CD4-positive, CD25-positive, alpha-beta regulatory T cell (primary cell): Measurements from ENCODE around the gene QDPR. TPM values are rescaled to one million over a fixed set of nuclear protein-coding genes. Genes with fewer than 3 reads are reported as not detected.
A peak's percentile ranks its signal among the peaks of the same experiment; 100 is the strongest.

ENCODE experiments used
- ATAC-seq, 2 donors: fragments of 150-1000 bp; cut with Tn5 transposase; one replicate each; pipeline ENCODE4 v1.10.0; 2021; ENCODE audit warnings: low read depth in 2 of 2, moderate number of reproducible peaks in 2 of 2, moderate library complexity in 1 of 2
- DNase-seq, 3 donors: peaks; one replicate each; pipeline versions ENCODE4 v3.0.0 to v3.0.0-alpha.2; 2012 to 2022; ENCODE audit warnings: mixed read lengths in 1 of 3
- H3K27ac ChIP-seq: one replicate; pipeline ENCODE4 v1.7.0; 2013; ENCODE audit warnings: mild to moderate bottlenecking, low read length; ENCODE audit not compliant: insufficient read depth, poor library complexity, severe bottlenecking
- H3K27me3 ChIP-seq: one replicate; pipeline ENCODE4 v1.7.0; 2013; ENCODE audit warnings: low read length; ENCODE audit not compliant: control insufficient read depth, insufficient read depth
- H3K36me3 ChIP-seq: one replicate; pipeline ENCODE4 v1.7.0; 2013; ENCODE audit warnings: mild to moderate bottlenecking, low read length, moderate library complexity; ENCODE audit not compliant: control insufficient read depth, insufficient read depth
- H3K4me1 ChIP-seq: 2 replicates; pipeline ENCODE4 v1.7.0; 2013; ENCODE audit warnings: mild to moderate bottlenecking, low read length; ENCODE audit not compliant: insufficient read depth, control insufficient read depth, poor library complexity, severe bottlenecking
- H3K4me3 ChIP-seq: one replicate; pipeline ENCODE4 v1.7.0; 2013; ENCODE audit warnings: low read depth, mild to moderate bottlenecking, low read length, moderate library complexity
- H3K9me3 ChIP-seq, 2 experiments: 1 replicate in 1 of 2; 2 replicates in 1 of 2; pipeline ENCODE4 v1.7.0; 2013; ENCODE audit warnings: low read length in 2 of 2, mild to moderate bottlenecking in 1 of 2, moderate library complexity in 1 of 2; ENCODE audit not compliant: control insufficient read depth in 2 of 2
- H3K27ac Mint-ChIP-seq, 3 donors: one replicate each; pipeline ENCODE4 v1.8.0; 2020 to 2022; ENCODE audit warnings: mild to moderate bottlenecking in 3 of 3, mixed read lengths in 3 of 3, moderate library complexity in 2 of 3
- H3K27me3 Mint-ChIP-seq: one replicate; pipeline ENCODE4 v1.8.0; 2022; ENCODE audit warnings: mild to moderate bottlenecking, mixed read lengths
- H3K36me3 Mint-ChIP-seq: one replicate; pipeline ENCODE4 v1.8.0; 2020; ENCODE audit warnings: mixed read lengths
- H3K4me1 Mint-ChIP-seq, 4 donors: one replicate each; pipeline ENCODE4 v1.8.0; 2020 to 2022; ENCODE audit warnings: mixed read lengths in 4 of 4, mild to moderate bottlenecking in 1 of 4
- H3K4me3 Mint-ChIP-seq, 4 donors: one replicate each; pipeline ENCODE4 v1.8.0; 2020 to 2022; ENCODE audit warnings: mild to moderate bottlenecking in 4 of 4, mixed read lengths in 4 of 4, moderate library complexity in 3 of 4
- H3K9me3 Mint-ChIP-seq, 7 donors: one replicate each; pipeline ENCODE4 v1.8.0; 2020 to 2022; ENCODE audit warnings: mixed read lengths in 7 of 7, mild to moderate bottlenecking in 3 of 7, moderate library complexity in 2 of 7
- polyA plus RNA-seq, 4 donors: library from polyadenylated mRNA; unstranded; fragments of 300-500 nt; fragmentation: Illumina TruSeq; gene quantifications; one replicate each; pipeline ENCODE4 v1.2.3, GENCODE V29; 2021
- total RNA-seq: library from RNA; stranded (reverse); gene quantifications from one replicate; pipeline ENCODE4 v1.2.3, GENCODE V29; 2022

Gene QDPR
- total and polyA plus RNA-seq, 5 donors from 2014 or later = 7.0 to 42.8 (median 28.7) TPM

DNA sequence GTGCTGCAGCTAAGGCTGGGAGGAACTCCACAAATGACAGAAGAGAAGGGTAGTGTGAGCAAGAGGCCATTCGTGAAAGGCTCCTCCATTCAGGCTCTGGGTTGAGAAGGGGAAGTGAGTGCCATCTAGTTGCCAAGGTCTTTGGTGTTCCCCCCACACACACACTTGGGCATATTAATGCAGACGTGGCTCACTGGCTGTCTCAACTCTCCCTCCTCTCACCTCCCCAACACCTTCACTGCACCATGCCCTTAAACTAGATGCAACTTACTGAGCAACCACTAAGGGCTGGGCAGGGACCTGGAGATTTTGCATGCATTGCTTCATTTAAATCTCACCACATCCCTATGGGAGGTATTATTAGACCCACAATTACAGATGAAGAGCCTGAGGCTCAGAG is 11.8 kb upstream of the QDPR start:
- no peak overlapping the region for H3K4me3 Mint-ChIP-seq

DNA sequence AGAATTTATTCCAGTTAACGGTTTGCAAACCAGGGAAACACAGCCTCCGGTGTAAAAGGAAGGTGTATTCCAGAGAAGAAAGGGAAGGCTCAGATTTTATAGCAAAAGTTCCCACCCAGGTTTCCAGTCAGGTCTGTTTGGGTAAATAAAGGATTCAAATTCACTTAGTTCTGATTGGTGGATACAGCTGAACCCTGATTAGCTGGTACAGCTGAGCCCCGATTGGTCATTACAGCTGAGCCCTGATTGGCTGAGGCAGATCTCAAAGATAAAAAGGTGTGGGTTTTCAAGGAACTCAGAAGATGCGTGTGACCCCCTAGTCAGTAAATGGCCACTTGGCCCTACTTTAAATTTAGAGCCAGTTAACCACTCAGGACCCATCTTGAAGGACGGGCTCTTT is 9.7 kb upstream of the QDPR start:
- no peaks in the 10 kb centered on the region for H3K4me1 ChIP-seq
- Mint-ChIP-seq H3K9me3 (no peaks in the 10 kb centered on the region), H3K4me3 (no peak overlapping the region), H3K4me1 (no peaks in the 10 kb centered on the region), H3K36me3 (no peaks in the 10 kb centered on the region), H3K27me3 (peaks cover 38% of the 10 kb centered on the region), H3K27ac (no peak overlapping the region)
- H3K27me3 ChIP-seq = peaks cover 4% of the 10 kb centered on the region
- ATAC-seq (no peak), DNase-seq (no peak)
- H3K36me3 ChIP-seq = no peaks in the 10 kb centered on the region
- no peak overlapping the region for H3K4me3 ChIP-seq
- H3K27ac ChIP-seq = no peak overlapping the region
- no peaks in the 10 kb centered on the region for H3K9me3 ChIP-seq

More for the DNA sequence above, 11.8 kb upstream of the QDPR start:
- Mint-ChIP-seq H3K9me3 (no peaks in the 10 kb centered on the region), H3K27ac (peak overlapping the region in 1 of 3 donors; percentile 2), H3K27me3 (peaks cover 45% of the 10 kb centered on the region), H3K4me1 (no peaks in the 10 kb centered on the region), H3K36me3 (no peaks in the 10 kb centered on the region)
- H3K27ac ChIP-seq = no peak overlapping the region
- ATAC-seq (peak in 1 of 2 donors; percentile 28), DNase-seq (no peak)
- no peaks in the 10 kb centered on the region for H3K9me3 ChIP-seq
- no peak overlapping the region for H3K4me3 ChIP-seq
- H3K4me1 ChIP-seq = no peaks in the 10 kb centered on the region
- peaks cover 2% of the 10 kb centered on the region for H3K27me3 ChIP-seq
- H3K36me3 ChIP-seq = no peaks in the 10 kb centered on the region

DNA sequence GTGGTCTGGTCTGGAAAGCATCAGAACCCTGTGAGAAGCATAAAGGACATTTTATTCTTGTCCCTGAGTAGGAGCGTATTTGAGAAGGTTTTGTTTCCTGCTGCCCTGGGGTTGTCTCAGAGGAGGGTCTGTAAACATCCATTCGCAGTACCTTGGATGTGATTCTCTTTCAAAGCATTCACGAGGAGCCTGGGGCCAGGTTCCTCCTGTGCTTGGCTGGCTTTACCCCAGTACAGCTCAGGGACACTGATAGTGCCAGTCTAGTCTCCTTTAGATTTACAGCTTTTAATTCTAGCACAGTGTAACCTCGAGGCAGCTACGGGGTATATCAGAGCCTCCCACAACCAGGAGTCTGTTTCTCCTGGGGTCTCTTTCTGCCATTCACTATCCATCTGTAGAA is 5.8 kb upstream of the QDPR start:
- no peak overlapping the region for H3K27ac ChIP-seq
- H3K4me3 Mint-ChIP-seq = no peak overlapping the region
- no peaks in the 10 kb centered on the region for H3K9me3 Mint-ChIP-seq
- no peaks in the 10 kb centered on the region for H3K9me3 ChIP-seq
- DNase-seq = no peak
- no peaks in the 10 kb centered on the region for H3K4me1 ChIP-seq
- peaks cover 28% of the 10 kb centered on the region for H3K27me3 Mint-ChIP-seq
- H3K4me1 Mint-ChIP-seq = peaks cover 0 to 5% (median 3%) of the 10 kb centered on the region in 4 donors
- peaks cover 13% of the 10 kb centered on the region for H3K27me3 ChIP-seq
- H3K4me3 ChIP-seq = no peak overlapping the region
- no peaks in the 10 kb centered on the region for H3K36me3 ChIP-seq
- no peak overlapping the region for H3K27ac Mint-ChIP-seq
- no peak for ATAC-seq
- H3K36me3 Mint-ChIP-seq = no peaks in the 10 kb centered on the region

DNA sequence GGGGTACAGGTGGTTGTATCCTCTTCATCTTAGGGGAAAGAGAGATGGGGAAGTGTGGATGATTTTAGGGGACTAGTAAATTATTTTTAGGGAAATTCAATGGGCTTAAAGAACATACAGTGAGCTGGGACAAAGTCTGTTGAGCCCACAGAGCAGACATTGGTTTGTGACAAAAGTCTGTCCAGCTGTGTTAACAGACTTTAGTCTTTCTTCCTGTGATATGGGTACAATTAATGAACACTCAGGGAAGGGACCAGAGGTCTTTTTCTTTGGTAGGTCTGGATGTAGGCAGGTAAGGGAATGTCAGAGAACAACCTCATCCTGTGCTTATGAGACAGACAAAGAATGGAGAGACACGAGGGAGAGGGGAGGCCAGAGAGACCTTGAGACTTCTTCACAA is 5.1 kb upstream of the QDPR start:
- Mint-ChIP-seq H3K27me3 (peaks cover 28% of the 10 kb centered on the region), H3K4me3 (no peak overlapping the region), H3K9me3 (no peaks in the 10 kb centered on the region), H3K4me1 (peaks cover 0 to 9% (median 8%) of the 10 kb centered on the region in 4 donors), H3K27ac (peak overlapping the region in 1 of 3 donors; percentile 34), H3K36me3 (no peaks in the 10 kb centered on the region)
- no peak overlapping the region for H3K27ac ChIP-seq
- ATAC-seq (no peak), DNase-seq (no peak)
- H3K4me1 ChIP-seq = peaks cover 6% of the 10 kb centered on the region
- peaks cover 13% of the 10 kb centered on the region for H3K27me3 ChIP-seq
- H3K9me3 ChIP-seq = no peaks in the 10 kb centered on the region
- H3K4me3 ChIP-seq = no peak overlapping the region
- no peaks in the 10 kb centered on the region for H3K36me3 ChIP-seq

DNA sequence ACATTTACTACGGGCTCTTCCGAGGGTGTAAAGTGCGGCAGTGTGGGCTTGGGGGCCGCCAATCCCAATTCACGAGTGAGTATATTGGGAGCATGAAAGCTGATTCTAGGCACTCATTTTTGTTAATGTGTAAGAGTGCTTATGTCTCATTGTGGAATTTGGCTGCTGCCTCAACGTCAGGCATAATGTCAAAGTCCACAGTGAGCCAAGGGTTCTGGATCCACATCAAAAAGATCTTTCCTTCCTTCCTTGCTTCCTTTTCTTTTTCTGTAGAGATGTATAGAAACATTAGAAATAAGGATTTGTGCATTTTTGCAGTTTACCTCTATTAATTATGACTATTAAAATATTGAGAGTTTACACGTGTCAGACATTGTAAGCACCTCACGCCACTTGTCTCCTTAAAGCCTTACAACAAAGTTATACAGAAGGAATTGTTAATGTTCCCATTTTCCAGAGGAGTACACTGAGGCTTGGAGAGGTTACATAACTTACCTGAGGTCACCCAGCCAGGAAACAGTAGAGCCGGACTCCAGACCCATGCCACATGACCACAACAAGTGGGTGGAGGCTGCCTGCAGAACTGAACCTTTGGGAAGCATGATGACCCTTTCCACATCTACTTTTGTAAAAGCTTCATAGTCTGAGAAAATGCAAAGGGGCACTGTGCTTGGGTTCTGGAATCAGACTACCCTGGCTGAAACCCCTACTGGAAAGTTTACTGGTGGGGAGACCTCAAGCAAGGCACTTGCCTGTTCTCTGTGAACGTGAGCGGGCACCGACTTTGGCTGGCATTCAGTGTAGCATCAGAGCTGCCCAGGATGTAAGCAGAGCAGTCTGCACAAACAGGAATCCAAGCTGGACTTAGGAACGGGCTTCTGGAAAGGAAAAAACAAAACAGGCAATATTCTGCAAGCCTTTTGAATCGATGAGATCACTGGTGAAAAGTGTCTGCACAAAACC is 3.8 kb upstream of the QDPR start:
- H3K9me3 ChIP-seq = no peaks in the 10 kb centered on the region
- peaks cover 13% of the 10 kb centered on the region for H3K27me3 ChIP-seq
- H3K27ac ChIP-seq = no peak overlapping the region
- no peak overlapping the region for H3K4me3 ChIP-seq
- Mint-ChIP-seq H3K27me3 (peaks cover 28% of the 10 kb centered on the region), H3K36me3 (no peaks in the 10 kb centered on the region), H3K4me1 (peaks cover 7 to 17% (median 15%) of the 10 kb centered on the region in 4 donors), H3K9me3 (no peaks in the 10 kb centered on the region), H3K4me3 (peak overlapping the region in 1 of 4 donors; percentile 28), H3K27ac (no peak overlapping the region)
- DNase-seq (no peak), ATAC-seq (no peak)
- peaks cover 11% of the 10 kb centered on the region for H3K4me1 ChIP-seq
- H3K36me3 ChIP-seq = no peaks in the 10 kb centered on the region

DNA sequence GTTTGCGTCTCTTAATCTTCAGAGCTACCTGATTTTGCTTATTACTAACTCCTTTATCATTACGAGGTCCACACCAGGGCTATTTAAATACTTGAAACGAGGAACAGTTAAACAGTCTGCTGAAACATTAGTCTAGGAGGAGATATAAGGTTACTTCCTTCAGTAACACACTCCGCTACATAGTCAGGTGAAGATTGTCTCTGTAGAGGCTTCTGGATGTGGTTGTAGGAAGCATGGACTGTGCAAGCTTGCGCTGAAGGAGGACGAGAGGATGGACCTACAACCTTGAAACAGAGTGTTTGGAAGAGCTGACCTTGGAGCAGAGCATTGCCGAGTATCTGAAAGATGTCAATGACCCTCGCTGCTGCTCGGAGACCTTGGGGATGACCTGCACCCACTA is 3.0 kb upstream of the QDPR start, which contains the start of gene CLRN2:
Gene CLRN2 (plus strand): TSS at position 301 of the 400 bp plus-strand sequence. CDS start 102 bp downstream, outside the sequence.
- Histone ChIP-seq H3K36me3 (no peaks in the 10 kb centered on the region), H3K9me3 (no peaks in the 10 kb centered on the region), H3K27me3 (peaks cover 13% of the 10 kb centered on the region), H3K4me1 (peaks cover 16% of the 10 kb centered on the region), H3K4me3 (no peak within 1 kb of the TSS), H3K27ac (no peak within 1 kb of the TSS)
- H3K9me3 Mint-ChIP-seq = no peaks in the 10 kb centered on the region
- H3K27me3 Mint-ChIP-seq = peaks cover 22% of the 10 kb centered on the region
- H3K4me3 Mint-ChIP-seq = peak within 1 kb of the TSS in 2 of 4 donors; percentile 15 to 28
- peaks cover under 1% of the 10 kb centered on the region for H3K36me3 Mint-ChIP-seq
- H3K27ac Mint-ChIP-seq = no peak within 1 kb of the TSS
- peaks cover 7 to 26% (median 22%) of the 10 kb centered on the region in 4 donors for H3K4me1 Mint-ChIP-seq
- ATAC-seq (no peak), DNase-seq (no peak)

DNA sequence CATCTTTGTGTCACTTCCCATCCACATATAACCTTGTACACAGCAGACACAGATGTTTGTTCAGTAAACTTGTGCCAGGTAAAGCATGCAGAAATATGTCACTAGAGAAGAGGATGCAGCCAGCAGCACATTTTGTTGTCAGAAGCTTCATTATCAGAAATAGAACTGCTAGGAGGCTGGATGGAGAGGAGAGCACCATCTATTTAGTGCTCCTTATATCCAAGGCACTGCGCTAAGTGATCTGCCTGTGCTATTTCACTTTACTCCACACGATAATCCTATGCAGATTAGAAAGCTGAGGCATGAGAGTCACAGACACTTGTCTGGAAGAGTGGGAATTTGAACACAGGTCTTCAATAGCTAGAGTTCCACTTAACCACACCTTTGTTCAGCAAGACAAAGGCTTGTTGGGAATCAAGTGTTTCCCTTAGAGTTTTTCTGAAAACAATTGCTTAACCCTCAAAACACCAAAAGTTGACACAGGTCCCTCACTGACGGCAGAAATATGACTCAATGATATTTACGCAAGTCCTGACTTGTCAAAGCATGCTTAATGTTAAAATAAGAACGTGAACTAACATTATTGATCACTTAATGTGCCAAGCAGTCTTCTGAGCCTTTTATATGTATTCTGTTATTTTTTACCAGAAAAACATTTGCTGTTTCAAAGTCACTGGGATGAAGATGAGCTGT is 1.2 kb upstream of the QDPR start:
- H3K27me3 ChIP-seq = peaks cover 13% of the 10 kb centered on the region
- ATAC-seq = no peak
- Mint-ChIP-seq H3K27me3 (peaks cover 14% of the 10 kb centered on the region), H3K36me3 (peaks cover 7% of the 10 kb centered on the region), H3K4me3 (peak overlapping the region; percentile 76 to 94 (median 86)), H3K27ac (peak overlapping the region in 2 of 3 donors; percentile 75 to 94), H3K4me1 (peaks cover 7 to 38% (median 26%) of the 10 kb centered on the region in 4 donors), H3K9me3 (no peaks in the 10 kb centered on the region)
- H3K4me3 ChIP-seq = peak overlapping the region; percentile 66
- H3K9me3 ChIP-seq = no peaks in the 10 kb centered on the region
- DNase-seq = no peak
- peaks cover 16% of the 10 kb centered on the region for H3K4me1 ChIP-seq
- no peak overlapping the region for H3K27ac ChIP-seq
- H3K36me3 ChIP-seq = peaks cover 2% of the 10 kb centered on the region
